Measurements from ENCODE around the gene ETS1. TPM values are rescaled to one million over a fixed set of nuclear protein-coding genes. Genes with fewer than 3 reads are reported as not detected.

ETS1 gene
- total and polyA plus RNA-seq, 5 donors from 2014 or later, result 489 to 1,033 (median 577) TPM

DNA sequence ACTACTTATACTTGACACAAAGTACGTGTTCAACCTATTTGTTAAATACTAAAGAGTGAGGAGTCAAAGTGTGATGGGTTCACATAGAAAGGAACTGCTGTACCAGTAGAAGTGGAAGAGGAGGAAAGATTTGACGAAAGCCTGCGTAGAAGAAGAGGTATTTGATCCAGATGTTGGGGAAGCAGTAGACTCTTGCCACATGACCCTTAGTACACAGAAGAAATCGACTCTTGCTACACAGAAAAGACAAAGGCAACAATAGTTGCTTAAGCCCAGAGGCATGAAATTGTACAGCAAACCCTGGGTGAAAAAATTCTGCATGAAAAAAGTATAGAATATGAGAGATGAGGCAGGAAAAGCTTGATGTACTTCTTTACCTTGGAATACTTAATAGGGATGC, 152.9 kb downstream of the ETS1 start:
- Mint-ChIP-seq H3K4me3 (no peak overlapping the region), H3K27me3 (no peaks in the 10 kb centered on the region), H3K36me3 (no peaks in the 10 kb centered on the region), H3K4me1 (peaks cover 7 to 28% (median 11%) of the 10 kb centered on the region in 4 donors), H3K27ac (peak overlapping the region in 1 of 3 donors; percentile 12), H3K9me3 (no peaks in the 10 kb centered on the region)
- Histone ChIP-seq H3K27ac (ENCODE audit: insufficient read depth, low read length, poor library complexity, severe bottlenecking) (no peak overlapping the region), H3K4me1 (ENCODE audit: control insufficient read depth, insufficient read depth, low read length, poor library complexity, severe bottlenecking) (no peaks in the 10 kb centered on the region), H3K9me3 (ENCODE audit: control insufficient read depth in 2 of 2, low read length in 2 of 2) (no peaks in the 10 kb centered on the region), H3K36me3 (ENCODE audit: control insufficient read depth, insufficient read depth, low read length) (no peaks in the 10 kb centered on the region), H3K4me3 (ENCODE audit: low read depth, low read length) (no peak overlapping the region), H3K27me3 (ENCODE audit: control insufficient read depth, insufficient read depth, low read length) (no peaks in the 10 kb centered on the region)
- DNase-seq (no peak), ATAC-seq (ENCODE audit: low read depth in 2 of 2) (no peak)

DNA sequence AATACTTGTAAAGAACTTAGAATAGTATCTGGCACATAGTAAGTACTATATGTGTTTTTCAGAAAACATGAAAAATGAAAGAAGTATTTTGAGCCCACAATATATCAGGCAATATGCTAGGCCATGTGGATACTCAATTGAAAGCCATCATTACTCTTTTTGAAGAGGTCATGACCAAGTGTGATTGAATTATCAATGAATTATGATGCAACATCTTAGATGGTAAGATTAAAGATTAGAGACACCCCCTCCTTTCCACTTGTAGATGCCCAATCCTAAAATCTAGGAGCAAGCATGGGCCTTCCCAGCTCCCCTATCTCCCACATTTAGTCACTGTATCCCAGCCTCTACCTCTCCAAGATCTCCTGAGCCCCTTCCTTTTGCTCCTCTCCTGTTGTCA, 154.4 kb downstream of the ETS1 start:
- no peak for ATAC-seq (ENCODE audit: low read depth in 2 of 2)
- no peaks in the 10 kb centered on the region for H3K36me3 Mint-ChIP-seq
- Histone ChIP-seq H3K27me3 (ENCODE audit: control insufficient read depth, insufficient read depth, low read length) (no peaks in the 10 kb centered on the region), H3K9me3 (ENCODE audit: control insufficient read depth in 2 of 2, low read length in 2 of 2) (no peaks in the 10 kb centered on the region), H3K4me3 (ENCODE audit: low read depth, low read length) (no peak overlapping the region), H3K36me3 (ENCODE audit: control insufficient read depth, insufficient read depth, low read length) (no peaks in the 10 kb centered on the region), H3K27ac (ENCODE audit: insufficient read depth, low read length, poor library complexity, severe bottlenecking) (no peak overlapping the region), H3K4me1 (ENCODE audit: control insufficient read depth, insufficient read depth, low read length, poor library complexity, severe bottlenecking) (no peaks in the 10 kb centered on the region)
- H3K27ac Mint-ChIP-seq, result peak overlapping the region in 1 of 3 donors; percentile 9
- H3K9me3 Mint-ChIP-seq, result peaks cover 0 to 1% (median 0%) of the 10 kb centered on the region in 7 donors
- H3K4me3 Mint-ChIP-seq, result no peak overlapping the region
- H3K4me1 Mint-ChIP-seq, result peaks cover 11 to 22% (median 13%) of the 10 kb centered on the region in 4 donors
- DNase-seq, result no peak
- no peaks in the 10 kb centered on the region for H3K27me3 Mint-ChIP-seq

DNA sequence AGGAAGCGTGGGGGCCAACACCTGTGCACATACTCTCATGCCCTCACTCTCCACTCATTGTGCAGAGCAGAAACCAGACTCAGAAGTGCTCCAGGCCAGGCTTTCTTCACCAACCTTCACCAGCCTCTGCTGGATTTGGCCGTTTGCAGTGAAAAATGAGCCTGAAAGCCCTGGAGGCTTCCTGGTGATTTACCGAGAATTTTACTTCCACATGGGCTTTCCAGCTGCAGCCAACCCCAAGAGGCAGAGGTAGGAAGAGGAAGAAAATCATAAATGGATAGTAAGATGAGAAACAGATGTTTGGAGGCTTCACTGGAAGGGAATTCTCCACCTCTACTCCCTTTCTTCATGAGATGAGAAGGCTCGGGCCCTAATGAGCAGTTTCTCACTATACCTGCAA, 155.4 kb downstream of the ETS1 start:
- DNase-seq (no peak), ATAC-seq (ENCODE audit: low read depth in 2 of 2) (no peak)
- Histone ChIP-seq H3K36me3 (ENCODE audit: control insufficient read depth, insufficient read depth, low read length) (no peaks in the 10 kb centered on the region), H3K27ac (ENCODE audit: insufficient read depth, low read length, poor library complexity, severe bottlenecking) (no peak overlapping the region), H3K4me3 (ENCODE audit: low read depth, low read length) (no peak overlapping the region), H3K27me3 (ENCODE audit: control insufficient read depth, insufficient read depth, low read length) (no peaks in the 10 kb centered on the region), H3K9me3 (ENCODE audit: control insufficient read depth in 2 of 2, low read length in 2 of 2) (no peaks in the 10 kb centered on the region), H3K4me1 (ENCODE audit: control insufficient read depth, insufficient read depth, low read length, poor library complexity, severe bottlenecking) (no peaks in the 10 kb centered on the region)
- no peaks in the 10 kb centered on the region for H3K36me3 Mint-ChIP-seq
- peak overlapping the region in 1 of 3 donors; percentile 9 for H3K27ac Mint-ChIP-seq
- H3K9me3 Mint-ChIP-seq, result peaks cover 0 to 1% (median 0%) of the 10 kb centered on the region in 7 donors
- H3K4me1 Mint-ChIP-seq, result peaks cover 5 to 22% (median 12%) of the 10 kb centered on the region in 4 donors
- no peak overlapping the region for H3K4me3 Mint-ChIP-seq
- no peaks in the 10 kb centered on the region for H3K27me3 Mint-ChIP-seq

DNA sequence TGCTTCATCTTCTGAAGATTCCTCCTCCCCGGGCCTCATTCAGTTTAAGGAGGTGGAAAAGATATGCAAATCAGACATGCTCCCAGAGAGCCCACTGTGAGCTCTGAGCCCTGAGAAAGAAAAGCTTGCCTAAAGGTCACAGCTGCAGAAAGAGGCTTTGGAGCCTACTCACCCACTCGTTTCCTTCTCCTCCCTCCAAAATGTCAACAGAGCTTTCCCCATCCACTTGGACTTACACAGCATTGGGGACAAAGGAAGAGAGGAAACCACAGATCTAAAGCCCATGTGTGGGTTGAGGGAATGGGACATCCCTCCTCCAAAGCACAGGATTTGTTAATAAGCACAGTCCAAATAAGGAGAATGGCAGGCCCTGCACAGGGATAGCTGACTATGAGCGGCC, 158.4 kb downstream of the ETS1 start:
- DNase-seq (no peak), ATAC-seq (ENCODE audit: low read depth in 2 of 2) (no peak)
- H3K4me3 ChIP-seq (ENCODE audit: low read depth, low read length), result no peak overlapping the region
- Mint-ChIP-seq H3K36me3 (no peaks in the 10 kb centered on the region), H3K27me3 (no peaks in the 10 kb centered on the region), H3K4me1 (peaks cover under 1 to 21% (median 14%) of the 10 kb centered on the region in 4 donors), H3K9me3 (peaks cover 0 to 1% (median 0%) of the 10 kb centered on the region in 7 donors), H3K27ac (no peak overlapping the region), H3K4me3 (no peak overlapping the region)
- H3K27me3 ChIP-seq (ENCODE audit: control insufficient read depth, insufficient read depth, low read length), result no peaks in the 10 kb centered on the region
- H3K27ac ChIP-seq (ENCODE audit: insufficient read depth, low read length, poor library complexity, severe bottlenecking), result no peak overlapping the region
- no peaks in the 10 kb centered on the region for H3K4me1 ChIP-seq (ENCODE audit: control insufficient read depth, insufficient read depth, low read length, poor library complexity, severe bottlenecking)
- H3K9me3 ChIP-seq (ENCODE audit: control insufficient read depth in 2 of 2, low read length in 2 of 2), result no peaks in the 10 kb centered on the region
- no peaks in the 10 kb centered on the region for H3K36me3 ChIP-seq (ENCODE audit: control insufficient read depth, insufficient read depth, low read length)

DNA sequence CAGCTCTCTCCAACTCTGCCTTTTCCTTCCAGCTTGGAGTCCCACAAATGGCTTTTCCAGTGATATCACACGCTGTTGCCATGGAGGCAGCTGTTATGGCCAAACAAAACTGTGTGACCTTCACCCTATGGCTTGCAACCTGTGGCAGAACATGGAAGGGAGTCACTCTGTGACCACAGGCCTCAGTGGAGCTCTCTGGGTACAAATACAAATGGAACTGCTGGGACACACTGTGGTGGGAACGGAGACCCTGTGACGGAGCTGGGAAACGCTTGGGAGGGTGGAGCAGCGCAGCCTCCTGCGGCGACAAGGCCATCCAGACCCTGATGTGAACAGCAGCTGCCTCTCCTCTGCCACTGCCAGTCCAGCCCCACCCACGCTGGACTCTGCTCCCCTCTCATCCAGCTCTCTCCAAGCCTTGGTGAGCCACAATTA, 162.5 kb downstream of the ETS1 start:
- H3K4me3 ChIP-seq (ENCODE audit: low read depth, low read length), result no peak overlapping the region
- no peaks in the 10 kb centered on the region for H3K9me3 ChIP-seq (ENCODE audit: control insufficient read depth in 2 of 2, low read length in 2 of 2)
- H3K27me3 Mint-ChIP-seq, result no peaks in the 10 kb centered on the region
- no peak overlapping the region for H3K27ac ChIP-seq (ENCODE audit: insufficient read depth, low read length, poor library complexity, severe bottlenecking)
- no peaks in the 10 kb centered on the region for H3K27me3 ChIP-seq (ENCODE audit: control insufficient read depth, insufficient read depth, low read length)
- H3K4me1 Mint-ChIP-seq, result peaks cover 28 to 58% (median 37%) of the 10 kb centered on the region in 4 donors
- no peaks in the 10 kb centered on the region for H3K36me3 ChIP-seq (ENCODE audit: control insufficient read depth, insufficient read depth, low read length)
- ATAC-seq (ENCODE audit: low read depth in 2 of 2) (no peak), DNase-seq (no peak)
- peaks cover 0 to 1% (median 0%) of the 10 kb centered on the region in 7 donors for H3K9me3 Mint-ChIP-seq
- H3K27ac Mint-ChIP-seq, result peak overlapping the region in 1 of 3 donors; percentile 65
- no peak overlapping the region for H3K4me3 Mint-ChIP-seq
- peaks cover 26% of the 10 kb centered on the region for H3K4me1 ChIP-seq (ENCODE audit: control insufficient read depth, insufficient read depth, low read length, poor library complexity, severe bottlenecking)
- no peaks in the 10 kb centered on the region for H3K36me3 Mint-ChIP-seq

DNA sequence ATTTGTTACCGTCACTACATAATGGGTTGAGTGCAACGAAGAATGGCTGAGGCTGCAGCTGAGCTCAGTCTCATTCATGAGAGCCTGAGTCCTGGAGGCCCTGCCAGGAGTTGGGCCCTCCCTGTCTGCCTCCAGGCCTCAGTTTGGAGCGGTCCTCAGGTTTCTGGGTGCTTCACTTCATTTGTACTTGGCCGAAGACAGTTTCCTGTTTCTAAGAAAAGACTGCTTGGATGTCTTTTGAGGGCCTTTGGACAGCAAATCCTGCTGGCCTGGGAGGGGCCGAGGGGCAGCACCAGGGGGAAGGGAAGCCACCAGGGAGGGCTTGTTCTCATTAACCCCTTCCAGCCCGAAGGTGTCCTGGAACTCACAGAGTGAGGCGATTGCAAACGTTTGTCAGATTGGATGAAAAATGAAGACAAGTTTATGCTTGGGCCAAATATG, 163.1 kb downstream of the ETS1 start:
- H3K27me3 Mint-ChIP-seq, result no peaks in the 10 kb centered on the region
- ATAC-seq (ENCODE audit: low read depth in 2 of 2) (no peak), DNase-seq (no peak)
- Histone ChIP-seq H3K4me3 (ENCODE audit: low read depth, low read length) (no peak overlapping the region), H3K36me3 (ENCODE audit: control insufficient read depth, insufficient read depth, low read length) (no peaks in the 10 kb centered on the region), H3K27me3 (ENCODE audit: control insufficient read depth, insufficient read depth, low read length) (no peaks in the 10 kb centered on the region), H3K9me3 (ENCODE audit: control insufficient read depth in 2 of 2, low read length in 2 of 2) (no peaks in the 10 kb centered on the region), H3K27ac (ENCODE audit: insufficient read depth, low read length, poor library complexity, severe bottlenecking) (no peak overlapping the region), H3K4me1 (ENCODE audit: control insufficient read depth, insufficient read depth, low read length, poor library complexity, severe bottlenecking) (peaks cover 26% of the 10 kb centered on the region)
- H3K9me3 Mint-ChIP-seq, result peaks cover 0 to 1% (median 0%) of the 10 kb centered on the region in 7 donors
- H3K4me1 Mint-ChIP-seq, result peaks cover 28 to 59% (median 38%) of the 10 kb centered on the region in 4 donors
- H3K36me3 Mint-ChIP-seq, result no peaks in the 10 kb centered on the region
- H3K27ac Mint-ChIP-seq, result peak overlapping the region in 2 of 3 donors; percentile 36 to 82
- no peak overlapping the region for H3K4me3 Mint-ChIP-seq

DNA sequence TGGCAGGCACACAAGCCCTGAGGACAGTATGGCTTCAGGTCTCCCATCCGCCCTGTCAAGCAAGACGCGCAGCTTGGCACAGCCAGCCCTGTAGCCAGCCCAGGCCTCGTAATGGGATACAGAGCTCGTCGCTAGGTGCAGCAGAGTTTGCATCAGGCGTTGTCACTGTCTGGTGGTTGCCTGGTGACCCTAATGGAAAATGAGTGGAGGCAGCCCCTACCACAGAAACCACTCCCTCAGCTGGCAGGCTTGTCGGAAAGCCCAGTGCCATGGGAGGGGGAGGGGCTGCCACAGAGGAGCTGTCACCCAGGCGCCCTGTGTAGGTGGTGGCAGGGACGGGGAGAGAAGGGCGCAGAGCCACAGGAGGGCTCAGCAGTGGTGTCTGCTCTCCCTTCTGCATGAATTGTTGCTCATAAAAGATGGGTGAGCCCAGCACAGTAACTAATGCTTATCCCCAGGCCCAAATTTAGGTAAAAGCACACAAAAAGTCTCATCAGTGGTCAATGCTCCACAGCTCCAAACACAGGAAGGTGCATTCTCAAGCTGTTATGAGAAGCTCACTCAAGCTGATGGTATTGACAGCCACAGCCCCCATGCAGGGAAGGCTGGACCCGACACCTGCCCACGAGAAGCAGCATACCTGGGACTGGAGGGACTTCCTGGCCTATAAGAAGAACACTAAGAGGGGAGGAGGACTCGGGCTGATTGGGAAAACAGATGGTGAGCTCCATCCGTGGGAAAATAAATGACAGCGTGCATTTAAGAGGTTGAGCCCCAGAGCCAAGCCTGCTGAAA, 164.6 kb downstream of the ETS1 start:
- DNase-seq, result peak; percentile 75 to 83 (median 80)
- peaks cover 26% of the 10 kb centered on the region for H3K4me1 ChIP-seq (ENCODE audit: control insufficient read depth, insufficient read depth, low read length, poor library complexity, severe bottlenecking)
- no peaks in the 10 kb centered on the region for H3K9me3 ChIP-seq (ENCODE audit: control insufficient read depth in 2 of 2, low read length in 2 of 2)
- Mint-ChIP-seq H3K27ac (peak overlapping the region; percentile 80 to 91 (median 82)), H3K4me1 (peaks cover 28 to 66% (median 35%) of the 10 kb centered on the region in 4 donors), H3K27me3 (no peaks in the 10 kb centered on the region), H3K36me3 (no peaks in the 10 kb centered on the region), H3K4me3 (peak overlapping the region; percentile 28 to 75 (median 66)), H3K9me3 (no peaks in the 10 kb centered on the region)
- ATAC-seq (ENCODE audit: low read depth in 2 of 2), result peak; percentile 86 to 89
- H3K27ac ChIP-seq (ENCODE audit: insufficient read depth, low read length, poor library complexity, severe bottlenecking), result peak overlapping the region; percentile 41
- no peaks in the 10 kb centered on the region for H3K27me3 ChIP-seq (ENCODE audit: control insufficient read depth, insufficient read depth, low read length)
- H3K36me3 ChIP-seq (ENCODE audit: control insufficient read depth, insufficient read depth, low read length), result no peaks in the 10 kb centered on the region
- H3K4me3 ChIP-seq (ENCODE audit: low read depth, low read length), result peak overlapping the region; percentile 66

Measured in CD4-positive, CD25-positive, alpha-beta regulatory T cell (primary cell).